Esophagus squamous epithelium (tissue), 4 donors: ENCODE data around the gene LILRB1.

Source experiments
- CTCF ChIP-seq, 6 experiments: fragments of 450-650 bp in 4 of 6; fragments of 200-600 bp in 2 of 6; sonication (generic) in 2 of 6; IDR thresholded peaks; one replicate each; pipeline ENCODE4 v1.5.1; 2016 to 2019; ENCODE audit warnings: antibody characterized with exemption in 6 of 6, mild to moderate bottlenecking in 4 of 6, moderate library complexity in 4 of 6
- POLR2A ChIP-seq, 4 donors: fragments of 450-650 bp; IDR thresholded peaks; one replicate each; pipeline ENCODE4 v1.6.1; 2017; ENCODE audit warnings: antibody characterized with exemption in 4 of 4, mild to moderate bottlenecking in 4 of 4, moderate library complexity in 3 of 4

GRCh38 chr19:54650108-54650655 lies 19.9 kb downstream of the LILRB1 start:
- TF ChIP-seq CTCF (IDR thresholded peaks at IDR 0.05) (no peak), POLR2A (IDR thresholded peaks at IDR 0.05) (no peak)
